ENCODE measurements around the gene OR9Q2.

OR9Q2 gene

DNA sequence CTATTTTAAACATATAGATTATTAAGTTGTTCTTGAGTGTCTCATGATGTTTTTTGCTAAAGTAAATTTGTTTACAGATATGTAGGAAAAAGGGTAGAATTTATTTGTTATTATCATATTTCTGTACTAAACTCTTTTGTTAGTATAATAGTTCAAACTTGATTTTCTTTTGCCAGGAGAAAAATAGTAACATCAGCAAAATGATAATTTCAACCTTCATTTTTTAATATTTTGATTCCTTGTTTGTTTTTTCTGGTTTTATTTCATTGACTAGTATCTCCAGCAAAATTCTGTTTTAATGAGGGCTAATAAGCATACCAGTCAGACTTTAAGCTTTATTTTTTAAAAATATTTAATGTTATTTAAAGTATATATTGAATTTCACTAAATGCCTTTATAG lies 27.6 kb downstream of the OR9Q2 start:
- Histone ChIP-seq H3K4me3 (ENCODE audit: low read depth, low read length, poor library complexity, severe bottlenecking) (no peak overlapping the region), H3K27ac (ENCODE audit: low read depth, low read length, poor library complexity, severe bottlenecking) (no peak overlapping the region), H3K79me2 (ENCODE audit: insufficient read depth, low read length) (no peaks in the 10 kb centered on the region), H3K9ac (ENCODE audit: low read length) (no peak overlapping the region), H3K4me2 (ENCODE audit: low read length) (no peak overlapping the region), H3K27me3 (ENCODE audit: insufficient read depth, low read length) (no peaks in the 10 kb centered on the region), H3K9me2 (ENCODE audit: low read depth, low read length) (no peaks in the 10 kb centered on the region), H3K4me1 (ENCODE audit: insufficient read depth, low read length, severe bottlenecking) (no peaks in the 10 kb centered on the region), H3K9me3 (ENCODE audit: low read length) (no peaks in the 10 kb centered on the region), H2AFZ (ENCODE audit: low read length) (no peak overlapping the region), H3K36me3 (ENCODE audit: insufficient read depth, low read length) (no peaks in the 10 kb centered on the region), H4K20me1 (ENCODE audit: insufficient read depth, low read length) (no peaks in the 10 kb centered on the region), H3F3A (ENCODE audit: insufficient read depth, low read length) (no peaks in the 10 kb centered on the region)
- TF ChIP-seq, protein P1, sequence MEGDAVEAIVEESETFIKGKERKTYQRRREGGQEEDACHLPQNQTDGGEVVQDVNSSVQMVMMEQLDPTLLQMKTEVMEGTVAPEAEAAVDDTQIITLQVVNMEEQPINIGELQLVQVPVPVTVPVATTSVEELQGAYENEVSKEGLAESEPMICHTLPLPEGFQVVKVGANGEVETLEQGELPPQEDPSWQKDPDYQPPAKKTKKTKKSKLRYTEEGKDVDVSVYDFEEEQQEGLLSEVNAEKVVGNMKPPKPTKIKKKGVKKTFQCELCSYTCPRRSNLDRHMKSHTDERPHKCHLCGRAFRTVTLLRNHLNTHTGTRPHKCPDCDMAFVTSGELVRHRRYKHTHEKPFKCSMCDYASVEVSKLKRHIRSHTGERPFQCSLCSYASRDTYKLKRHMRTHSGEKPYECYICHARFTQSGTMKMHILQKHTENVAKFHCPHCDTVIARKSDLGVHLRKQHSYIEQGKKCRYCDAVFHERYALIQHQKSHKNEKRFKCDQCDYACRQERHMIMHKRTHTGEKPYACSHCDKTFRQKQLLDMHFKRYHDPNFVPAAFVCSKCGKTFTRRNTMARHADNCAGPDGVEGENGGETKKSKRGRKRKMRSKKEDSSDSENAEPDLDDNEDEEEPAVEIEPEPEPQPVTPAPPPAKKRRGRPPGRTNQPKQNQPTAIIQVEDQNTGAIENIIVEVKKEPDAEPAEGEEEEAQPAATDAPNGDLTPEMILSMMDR (IDR thresholded peaks at IDR 0.05; ENCODE audit: low read length): no peak
- no peak for TF ChIP-seq EZH2 (IDR thresholded peaks at IDR 0.05; ENCODE audit: borderline replicate concordance, low read length)

DNA sequence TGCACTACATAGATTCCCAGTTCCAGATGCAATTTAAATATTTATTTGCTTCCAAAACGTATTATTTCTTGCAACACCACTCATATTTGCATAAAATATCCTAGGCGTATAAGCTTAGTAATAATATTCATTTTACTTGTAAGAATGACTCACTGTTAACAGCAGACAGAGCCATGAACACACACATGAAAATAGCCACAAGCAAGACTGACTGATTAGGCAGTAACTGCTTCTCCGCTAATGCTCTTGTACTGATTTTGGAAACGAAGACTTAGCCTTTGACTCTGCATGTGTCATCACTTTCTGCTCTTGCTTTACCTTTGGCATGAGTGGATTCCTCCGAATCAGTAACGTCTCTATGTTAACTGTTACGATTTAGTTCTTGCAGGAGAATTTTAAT lies 33.9 kb downstream of the OR9Q2 start:
- Histone ChIP-seq H3K4me3 (ENCODE audit: low read depth, low read length, poor library complexity, severe bottlenecking) (no peak overlapping the region), H3K27ac (ENCODE audit: low read depth, low read length, poor library complexity, severe bottlenecking) (no peak overlapping the region), H3K36me3 (ENCODE audit: insufficient read depth, low read length) (no peaks in the 10 kb centered on the region), H3K79me2 (ENCODE audit: insufficient read depth, low read length) (no peaks in the 10 kb centered on the region), H3K9ac (ENCODE audit: low read length) (no peak overlapping the region), H3K9me3 (ENCODE audit: low read length) (no peaks in the 10 kb centered on the region), H3K9me2 (ENCODE audit: low read depth, low read length) (no peaks in the 10 kb centered on the region), H2AFZ (ENCODE audit: low read length) (no peak overlapping the region), H3F3A (ENCODE audit: insufficient read depth, low read length) (no peaks in the 10 kb centered on the region), H4K20me1 (ENCODE audit: insufficient read depth, low read length) (no peaks in the 10 kb centered on the region), H3K4me1 (ENCODE audit: insufficient read depth, low read length, severe bottlenecking) (no peaks in the 10 kb centered on the region), H3K4me2 (ENCODE audit: low read length) (no peak overlapping the region), H3K27me3 (ENCODE audit: insufficient read depth, low read length) (no peaks in the 10 kb centered on the region)
- no peak for TF ChIP-seq EZH2 (IDR thresholded peaks at IDR 0.05; ENCODE audit: borderline replicate concordance, low read length)
- TF ChIP-seq, protein P1 (IDR thresholded peaks at IDR 0.05; ENCODE audit: low read length): no peak

DNA sequence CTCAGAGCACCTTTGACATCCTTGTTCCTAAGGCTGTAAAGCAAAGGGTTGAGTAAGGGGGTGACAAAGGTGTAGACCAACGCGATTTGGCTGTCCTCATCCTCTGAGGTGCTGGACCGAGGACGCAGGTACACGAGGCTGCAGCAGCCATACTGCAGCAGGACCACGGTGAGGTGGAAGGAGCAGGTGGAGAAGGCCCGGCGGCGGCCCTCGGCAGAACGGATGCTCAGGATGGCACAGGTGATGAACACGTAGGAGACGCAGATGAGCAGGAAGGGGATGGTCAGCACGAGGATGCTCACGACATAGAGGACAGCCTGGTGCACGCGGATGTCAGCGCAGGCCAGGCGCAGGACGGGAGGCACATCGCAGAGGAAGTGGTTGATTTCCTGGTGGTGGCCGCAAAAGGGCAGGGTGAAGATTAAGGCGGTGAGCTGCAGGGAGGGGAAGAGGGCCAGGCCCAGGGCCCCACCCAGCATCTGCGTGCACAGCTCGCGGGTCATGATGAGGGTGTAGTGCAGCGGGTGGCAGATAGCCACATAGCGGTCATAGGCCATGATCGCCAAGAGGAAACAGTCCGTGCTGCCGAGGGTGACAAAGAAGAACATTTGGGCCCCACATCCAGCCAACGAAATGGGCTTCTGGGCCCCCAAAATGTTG lies 39.2 kb downstream of the OR9Q2 start:
- Histone ChIP-seq H3K4me1 (ENCODE audit: insufficient read depth, low read length, severe bottlenecking) (no peaks in the 10 kb centered on the region), H3K9ac (ENCODE audit: low read length) (no peak overlapping the region), H4K20me1 (ENCODE audit: insufficient read depth, low read length) (no peaks in the 10 kb centered on the region), H3K36me3 (ENCODE audit: insufficient read depth, low read length) (no peaks in the 10 kb centered on the region), H3K79me2 (ENCODE audit: insufficient read depth, low read length) (no peaks in the 10 kb centered on the region), H3K4me3 (ENCODE audit: low read depth, low read length, poor library complexity, severe bottlenecking) (no peak overlapping the region), H3K9me3 (ENCODE audit: low read length) (no peaks in the 10 kb centered on the region), H2AFZ (ENCODE audit: low read length) (no peak overlapping the region), H3K4me2 (ENCODE audit: low read length) (no peak overlapping the region), H3K27ac (ENCODE audit: low read depth, low read length, poor library complexity, severe bottlenecking) (no peak overlapping the region), H3K27me3 (ENCODE audit: insufficient read depth, low read length) (no peaks in the 10 kb centered on the region), H3F3A (ENCODE audit: insufficient read depth, low read length) (no peaks in the 10 kb centered on the region), H3K9me2 (ENCODE audit: low read depth, low read length) (no peaks in the 10 kb centered on the region)
- no peak for TF ChIP-seq EZH2 (IDR thresholded peaks at IDR 0.05; ENCODE audit: borderline replicate concordance, low read length)
- TF ChIP-seq, protein P1 (IDR thresholded peaks at IDR 0.05; ENCODE audit: low read length): no peak
